GM18499 (cell line): ENCODE measurements around the gene MKI67.
"Not testable (repeated sequence)": the region's sequence is repeated elsewhere in the genome, so short reads cannot be mapped to it uniquely, and the experiment has no call there.

Source experiments
- ATAC-seq: cut with Tn5 transposase; IDR thresholded peaks from one replicate; pipeline ENCODE4 v1.9.1; 2021; ENCODE audit warnings: moderate number of reproducible peaks; ENCODE audit not compliant: insufficient read depth, unreplicated experiment

Gene MKI67

GRCh38 chr10:128125944-128126764 lies at the start of gene MKI67:
MKI67 (minus strand) TSS chr10:128126423; CDS start chr10:128125667, 756 bp downstream.
- ATAC-seq = peak; percentile 56

- ATAC-seq = no peak
Observed at GRCh38 chr10:128174581-128175559, 48.6 kb upstream of the MKI67 start.

GRCh38 chr10:128173386-128173785 lies 47.2 kb upstream of the MKI67 start:
- no peak for ATAC-seq

- no peak for ATAC-seq
Observed at GRCh38 chr10:128172756-128173155, 46.5 kb upstream of the MKI67 start.

GRCh38 chr10:128169811-128170379 lies 43.7 kb upstream of the MKI67 start:
- no peak for ATAC-seq

GRCh38 chr10:128167926-128168520 lies 41.8 kb upstream of the MKI67 start:
- no peak for ATAC-seq

GRCh38 chr10:128167123-128167522 lies 40.9 kb upstream of the MKI67 start:
- not testable (repeated sequence) for ATAC-seq

GRCh38 chr10:128166151-128166550 lies 39.9 kb upstream of the MKI67 start:
- no peak for ATAC-seq

GRCh38 chr10:128165536-128165935 lies 39.3 kb upstream of the MKI67 start:
- no peak for ATAC-seq

- no peak for ATAC-seq
Observed at GRCh38 chr10:128163701-128164100, 37.5 kb upstream of the MKI67 start.

- no peak for ATAC-seq
Observed at GRCh38 chr10:128161031-128161430, 34.8 kb upstream of the MKI67 start.

- no peak for ATAC-seq
Observed at GRCh38 chr10:128160297-128160711, 34.1 kb upstream of the MKI67 start.

- ATAC-seq = no peak
Observed at GRCh38 chr10:128158021-128158795, 32.0 kb upstream of the MKI67 start.

GRCh38 chr10:128156999-128157755 lies 31.0 kb upstream of the MKI67 start:
- ATAC-seq = no peak

GRCh38 chr10:128152741-128153580 lies 26.7 kb upstream of the MKI67 start:
- ATAC-seq = no peak

GRCh38 chr10:128151031-128151430 lies 24.8 kb upstream of the MKI67 start:
- no peak for ATAC-seq

- ATAC-seq = no peak
Observed at GRCh38 chr10:128150561-128150960, 24.3 kb upstream of the MKI67 start.

GRCh38 chr10:128150045-128150493 lies 23.8 kb upstream of the MKI67 start:
- ATAC-seq = no peak
